Osteocyte (in vitro differentiated cells): ENCODE results near the gene CLEC3B. TPM values are rescaled to one million over a fixed set of nuclear protein-coding genes. Genes with fewer than 3 reads are reported as not detected.

Experiments used
- DNase-seq: peaks from one replicate; pipeline ENCODE4 v3.0.0; 2021; ENCODE audit warnings: mixed read lengths; ENCODE audit not compliant: unreplicated experiment; ENCODE audit errors: extremely low spot score
- H3K27ac Mint-ChIP-seq: one replicate; pipeline ENCODE4 v1.8.0; 2021; ENCODE audit warnings: mild to moderate bottlenecking, mixed read lengths; ENCODE audit not compliant: unreplicated experiment
- H3K27me3 Mint-ChIP-seq: one replicate; pipeline ENCODE4 v1.8.0; 2021; ENCODE audit warnings: mixed read lengths; ENCODE audit not compliant: unreplicated experiment
- H3K36me3 Mint-ChIP-seq: one replicate; pipeline ENCODE4 v1.8.0; 2021; ENCODE audit warnings: mixed read lengths; ENCODE audit not compliant: unreplicated experiment
- H3K4me1 Mint-ChIP-seq: one replicate; pipeline ENCODE4 v1.8.0; 2021; ENCODE audit warnings: mixed read lengths; ENCODE audit not compliant: unreplicated experiment
- H3K4me3 Mint-ChIP-seq: one replicate; pipeline ENCODE4 v1.8.0; 2021; ENCODE audit warnings: mild to moderate bottlenecking, moderate library complexity, mixed read lengths; ENCODE audit not compliant: unreplicated experiment
- H3K9me3 Mint-ChIP-seq: one replicate; pipeline ENCODE4 v1.8.0; 2021; ENCODE audit warnings: mixed read lengths; ENCODE audit not compliant: unreplicated experiment
- CTCF ChIP-seq: fragments of 200-600 bp; sonication (generic); IDR thresholded peaks from 2 replicates; pipeline ENCODE4 v1.5.0; 2021; ENCODE audit warnings: antibody characterized with exemption, mild to moderate bottlenecking, moderate library complexity
- total RNA-seq: library from RNA; stranded (reverse); gene quantifications from 2 replicates; pipeline ENCODE4 v1.2.1, GENCODE V29; 2021

CLEC3B gene
- total RNA-seq, 1 donor from 2014 or later, result 181 TPM

- Mint-ChIP-seq H3K36me3 (no peaks in the 10 kb centered on the region), H3K27ac (no peak overlapping the region), H3K9me3 (peaks cover 5% of the 10 kb centered on the region), H3K27me3 (no peaks in the 10 kb centered on the region), H3K4me1 (peaks cover 44% of the 10 kb centered on the region), H3K4me3 (no peak overlapping the region)
- no peak for TF ChIP-seq CTCF
- no peak for DNase-seq
Observed at GRCh38 chr3:45084361-45084760, 58.3 kb downstream of the CLEC3B start.

- peaks cover 41% of the 10 kb centered on the region for H3K4me1 Mint-ChIP-seq
- H3K27ac Mint-ChIP-seq, result peak overlapping the region; percentile 72
- DNase-seq, result no peak
- peaks cover 2% of the 10 kb centered on the region for H3K9me3 Mint-ChIP-seq
- H3K36me3 Mint-ChIP-seq, result no peaks in the 10 kb centered on the region
- H3K4me3 Mint-ChIP-seq, result no peak overlapping the region
- no peaks in the 10 kb centered on the region for H3K27me3 Mint-ChIP-seq
- TF ChIP-seq CTCF, result no peak
Observed at GRCh38 chr3:45084820-45085816, 59.0 kb downstream of the CLEC3B start.

Other genes with a start within 250 kb of the CLEC3B start
- gene TMEM42, start 164.4 kb upstream of the CLEC3B start, total RNA-seq, result 18.9 and 19.4 TPM in 2 replicates
- gene TGM4, start 151.7 kb upstream of the CLEC3B start, total RNA-seq, result 0.26 TPM in 1 of 2 replicates, not detected in the other
- 90.3 and 96.6 TPM in 2 replicates for gene ZDHHC3, start 50.1 kb upstream of the CLEC3B start, total RNA-seq
- gene EXOSC7, start 50.1 kb upstream of the CLEC3B start, total RNA-seq, result 36.7 and 39.8 TPM in 2 replicates
- 2.3 and 2.7 TPM in 2 replicates for gene CDCP1, start 120.1 kb downstream of the CLEC3B start, total RNA-seq
- gene TMEM158, start 200.0 kb downstream of the CLEC3B start, total RNA-seq, result 15.0 and 15.1 TPM in 2 replicates